ENCODE results near the gene PARVG.

The PARVG gene

GRCh38 chr22:44164031-44164430, 16.7 kb upstream of the PARVG start:
- Mint-ChIP-seq H3K4me3 (no peak overlapping the region), H3K9me3 (no peaks in the 10 kb centered on the region), H3K27me3 (no peaks in the 10 kb centered on the region), H3K27ac (no peak overlapping the region), H3K4me1 (no peaks in the 10 kb centered on the region)
- DNase-seq (no peak), ATAC-seq (no peak)

- ATAC-seq = no peak
- Mint-ChIP-seq H3K27me3 (no peaks in the 10 kb centered on the region), H3K9me3 (no peaks in the 10 kb centered on the region), H3K4me3 (no peak overlapping the region), H3K4me1 (no peaks in the 10 kb centered on the region), H3K27ac (no peak overlapping the region)
- DNase-seq = no peak
These were observed 15.3 kb upstream of the PARVG start for GRCh38 chr22:44165286-44165874.

- ATAC-seq (no peak), DNase-seq (no peak)
- Mint-ChIP-seq H3K4me1 (no peaks in the 10 kb centered on the region), H3K9me3 (no peaks in the 10 kb centered on the region), H3K27ac (no peak overlapping the region), H3K4me3 (no peak overlapping the region), H3K27me3 (no peaks in the 10 kb centered on the region)
These were observed 14.0 kb upstream of the PARVG start for GRCh38 chr22:44166498-44167276.

GRCh38 chr22:44167501-44167900, 13.2 kb upstream of the PARVG start:
- DNase-seq = no peak
- H3K4me3 Mint-ChIP-seq = no peak overlapping the region
- peaks cover 8% of the 10 kb centered on the region for H3K4me1 Mint-ChIP-seq
- no peak for ATAC-seq
- H3K27ac Mint-ChIP-seq = no peak overlapping the region
- no peaks in the 10 kb centered on the region for H3K9me3 Mint-ChIP-seq
- H3K27me3 Mint-ChIP-seq = no peaks in the 10 kb centered on the region

- DNase-seq (no peak), ATAC-seq (no peak)
- Mint-ChIP-seq H3K9me3 (no peaks in the 10 kb centered on the region), H3K4me3 (no peak overlapping the region), H3K27me3 (no peaks in the 10 kb centered on the region), H3K4me1 (peaks cover 13% of the 10 kb centered on the region), H3K27ac (no peak overlapping the region)
These were observed 12.5 kb upstream of the PARVG start for GRCh38 chr22:44168206-44168605.

GRCh38 chr22:44170470-44170869, 10.3 kb upstream of the PARVG start:
- Mint-ChIP-seq H3K4me3 (no peak overlapping the region), H3K27ac (no peak overlapping the region), H3K4me1 (peaks cover 13% of the 10 kb centered on the region), H3K27me3 (no peaks in the 10 kb centered on the region), H3K9me3 (no peaks in the 10 kb centered on the region)
- ATAC-seq (no peak), DNase-seq (no peak)

GRCh38 chr22:44171561-44171960, 9.2 kb upstream of the PARVG start:
- Mint-ChIP-seq H3K27ac (no peak overlapping the region), H3K27me3 (no peaks in the 10 kb centered on the region), H3K4me3 (no peak overlapping the region), H3K4me1 (peaks cover 13% of the 10 kb centered on the region), H3K9me3 (no peaks in the 10 kb centered on the region)
- DNase-seq (no peak), ATAC-seq (no peak)

- peaks cover 13% of the 10 kb centered on the region for H3K4me1 Mint-ChIP-seq
- H3K27ac Mint-ChIP-seq = no peak overlapping the region
- H3K4me3 Mint-ChIP-seq = no peak overlapping the region
- no peaks in the 10 kb centered on the region for H3K9me3 Mint-ChIP-seq
- ATAC-seq (no peak), DNase-seq (no peak)
- H3K27me3 Mint-ChIP-seq = no peaks in the 10 kb centered on the region
These were observed 8.2 kb upstream of the PARVG start for GRCh38 chr22:44172370-44173108.

GRCh38 chr22:44173154-44173553, 7.6 kb upstream of the PARVG start:
- Mint-ChIP-seq H3K4me1 (peaks cover 13% of the 10 kb centered on the region), H3K9me3 (no peaks in the 10 kb centered on the region), H3K4me3 (no peak overlapping the region), H3K27ac (no peak overlapping the region), H3K27me3 (no peaks in the 10 kb centered on the region)
- no peak for DNase-seq
- ATAC-seq = no peak

- Mint-ChIP-seq H3K27ac (no peak overlapping the region), H3K27me3 (no peaks in the 10 kb centered on the region), H3K9me3 (no peaks in the 10 kb centered on the region), H3K4me1 (peaks cover 22% of the 10 kb centered on the region), H3K4me3 (no peak overlapping the region)
- no peak for DNase-seq
- no peak for ATAC-seq
These were observed 5.0 kb upstream of the PARVG start for GRCh38 chr22:44175676-44176075.

GRCh38 chr22:44179196-44179988, 1.3 kb upstream of the PARVG start:
- Mint-ChIP-seq H3K4me1 (peaks cover 34% of the 10 kb centered on the region), H3K4me3 (no peak overlapping the region), H3K27ac (no peak overlapping the region), H3K9me3 (no peaks in the 10 kb centered on the region), H3K27me3 (no peaks in the 10 kb centered on the region)
- DNase-seq = no peak
- no peak for ATAC-seq

GRCh38 chr22:44179989-44180705, 578 bp upstream of the PARVG start:
- peak overlapping the region in 1 of 2 donors; percentile 97 for H3K27ac Mint-ChIP-seq
- no peak for ATAC-seq
- no peak for DNase-seq
- no peaks in the 10 kb centered on the region for H3K27me3 Mint-ChIP-seq
- H3K4me1 Mint-ChIP-seq = peaks cover 37% of the 10 kb centered on the region
- H3K4me3 Mint-ChIP-seq = peak overlapping the region; percentile 95 to 96
- H3K9me3 Mint-ChIP-seq = no peaks in the 10 kb centered on the region

- peak; percentile 52 to 66 for DNase-seq
These were observed 547 bp downstream of the PARVG start for GRCh38 chr22:44181033-44181911.

GRCh38 chr22:44181912-44182587, 1.3 kb downstream of the PARVG start:
- DNase-seq = peak; percentile 25 to 58
- H3K27ac Mint-ChIP-seq = peak overlapping the region; percentile 96 to 97

More at GRCh38 chr22:44181033-44181911, 547 bp downstream of the PARVG start:
- Mint-ChIP-seq H3K9me3 (no peaks in the 10 kb centered on the region), H3K27me3 (no peaks in the 10 kb centered on the region), H3K27ac (peak overlapping the region; percentile 96 to 97), H3K4me1 (peaks cover 38% of the 10 kb centered on the region), H3K4me3 (peak overlapping the region; percentile 95 to 96)
- ATAC-seq = peak; percentile 72

More at GRCh38 chr22:44181912-44182587, 1.3 kb downstream of the PARVG start:
- no peaks in the 10 kb centered on the region for H3K27me3 Mint-ChIP-seq
- peak overlapping the region; percentile 95 to 96 for H3K4me3 Mint-ChIP-seq
- peak; percentile 51 for ATAC-seq
- H3K4me1 Mint-ChIP-seq = peaks cover 38% of the 10 kb centered on the region
- no peaks in the 10 kb centered on the region for H3K9me3 Mint-ChIP-seq

All from stimulated activated naive CD8-positive, alpha-beta T cell treated with anti-CD3 and anti-CD28 coated beads, Interleukin-15, amount 100 ng/mL, for 72 hours (primary cell).